Measurements from ENCODE around the gene CLNK. TPM values are rescaled to one million over a fixed set of nuclear protein-coding genes. Genes with fewer than 3 reads are reported as not detected.

The CLNK gene
- total and polyA plus RNA-seq, 7 donors = 0.01 to 0.09 TPM; not detected in 5

DNA sequence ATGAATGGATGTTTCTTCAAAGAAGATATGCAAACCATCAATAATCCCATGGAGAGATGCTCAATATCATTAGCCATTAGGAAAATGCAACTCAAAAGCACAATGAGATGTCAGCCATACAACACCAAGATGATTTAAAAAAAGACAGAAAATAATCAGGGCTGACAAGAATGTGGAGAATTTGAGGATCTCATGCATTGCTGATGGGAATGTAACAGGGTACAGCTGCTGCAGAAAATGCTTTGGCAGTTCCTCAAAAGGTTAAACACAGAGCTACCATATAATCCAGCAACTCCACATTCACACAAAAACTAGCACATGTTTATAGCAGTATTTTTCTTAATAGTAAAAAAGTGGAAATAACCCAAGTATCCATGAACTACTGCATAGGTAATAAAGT is 116.8 kb downstream of the CLNK start:
- H3K4me3 ChIP-seq = no peak overlapping the region
- no peaks in the 10 kb centered on the region for H3K27me3 ChIP-seq (ENCODE audit: insufficient read depth in 3 of 3, low read length in 2 of 3)
- no peaks in the 10 kb centered on the region for H3K36me3 ChIP-seq (ENCODE audit: insufficient read depth in 1 of 2, low read depth in 1 of 2)
- H3K27ac ChIP-seq = no peak overlapping the region
- TF ChIP-seq CTCF (IDR thresholded peaks at IDR 0.05) = no peak
- intact Hi-C loops (cut with DNase I) = no loop called here
- H3K9me3 ChIP-seq = no peaks in the 10 kb centered on the region
- H3K4me1 ChIP-seq = no peaks in the 10 kb centered on the region
- no peak for ATAC-seq
- DNase-seq = no peak

- no peaks in the 10 kb centered on the region for H3K9me3 ChIP-seq
- intact Hi-C loops (cut with DNase I) = no loop called here
- WGBS, 3 donors = 45 to 67% (median 53%) methylated on average over 5 of the region's 5 CpGs
- no peaks in the 10 kb centered on the region for H3K4me1 ChIP-seq
- no peak for DNase-seq
- no peak for TF ChIP-seq CTCF (IDR thresholded peaks at IDR 0.05)
- no peaks in the 10 kb centered on the region for H3K36me3 ChIP-seq (ENCODE audit: insufficient read depth in 1 of 2, low read depth in 1 of 2)
- ATAC-seq = no peak
- no peak overlapping the region for H3K27ac ChIP-seq
- peaks cover 0 to 2% (median 0%) of the 10 kb centered on the region in 3 donors for H3K27me3 ChIP-seq (ENCODE audit: insufficient read depth in 3 of 3, low read length in 2 of 3)
- no peak overlapping the region for H3K4me3 ChIP-seq
Observed at GRCh38 chr4:10565166-10565780, 119.3 kb downstream of the CLNK start.

DNA sequence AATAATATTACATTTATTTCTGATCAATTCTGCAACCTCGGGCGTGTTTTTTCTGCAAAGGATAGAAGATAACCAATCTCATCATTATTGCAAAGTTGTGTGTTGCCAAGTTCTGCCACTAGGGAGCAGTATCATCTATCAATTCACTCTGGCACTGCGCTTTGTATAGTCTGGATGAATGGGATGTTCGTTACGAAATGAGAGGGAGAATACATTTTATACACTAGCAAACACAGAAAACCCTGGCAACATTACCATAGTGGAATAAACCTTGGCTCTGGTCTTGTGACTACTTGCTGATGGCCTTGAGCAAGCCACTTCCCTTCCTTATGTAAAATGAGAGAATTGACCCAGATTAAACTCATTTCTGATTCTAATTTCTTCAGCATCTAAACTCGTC is 129.9 kb downstream of the CLNK start:
- Histone ChIP-seq H3K27ac (no peak overlapping the region), H3K9me3 (no peaks in the 10 kb centered on the region), H3K27me3 (ENCODE audit: insufficient read depth in 3 of 3, low read length in 2 of 3) (peaks cover 0 to 5% (median 4%) of the 10 kb centered on the region in 3 donors), H3K36me3 (ENCODE audit: insufficient read depth in 1 of 2, low read depth in 1 of 2) (no peaks in the 10 kb centered on the region), H3K4me3 (no peak overlapping the region), H3K4me1 (no peaks in the 10 kb centered on the region)
- TF ChIP-seq CTCF (IDR thresholded peaks at IDR 0.05) = peak; percentile 66
- intact Hi-C loops (cut with DNase I) = loop anchor here in 1 of 2 donors (5.0 kb wide), 1 partner anchor 397 kb away; no protein-coding TSS in a partner anchor
- ATAC-seq (no peak), DNase-seq (no peak)
- 8 to 10% (median 9%) methylated on average over 6 of the region's 6 CpGs for WGBS, 3 donors

DNA sequence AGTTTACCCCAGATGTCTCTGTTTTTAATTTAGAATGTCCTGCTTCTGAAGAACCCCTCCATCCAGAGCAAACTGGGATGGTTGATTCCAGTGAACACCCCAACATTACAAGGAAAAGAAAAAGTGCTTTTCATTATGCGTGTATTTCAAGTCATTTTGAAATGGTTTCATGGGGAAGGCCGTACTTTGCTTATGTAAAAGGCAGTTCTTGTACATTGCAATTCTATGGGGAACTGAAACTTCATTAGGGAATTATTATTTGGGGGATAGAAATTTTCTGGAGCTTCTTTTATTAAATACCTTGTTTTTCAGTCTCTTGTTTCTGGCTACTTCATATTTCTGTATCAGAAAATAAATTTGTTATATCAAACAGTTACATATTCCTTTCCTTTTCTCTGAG is 130.4 kb downstream of the CLNK start:
- intact Hi-C loops (cut with DNase I) = loop anchor here in 1 of 2 donors (5.0 kb wide), 1 partner anchor 397 kb away; no protein-coding TSS in a partner anchor
- H3K4me1 ChIP-seq = no peaks in the 10 kb centered on the region
- peaks cover 0 to 5% (median 4%) of the 10 kb centered on the region in 3 donors for H3K27me3 ChIP-seq (ENCODE audit: insufficient read depth in 3 of 3, low read length in 2 of 3)
- no peak for TF ChIP-seq CTCF (IDR thresholded peaks at IDR 0.05)
- H3K4me3 ChIP-seq = no peak overlapping the region
- H3K36me3 ChIP-seq (ENCODE audit: insufficient read depth in 1 of 2, low read depth in 1 of 2) = no peaks in the 10 kb centered on the region
- DNase-seq = no peak
- no peak overlapping the region for H3K27ac ChIP-seq
- no peaks in the 10 kb centered on the region for H3K9me3 ChIP-seq
- 82 to 90% (median 84%) methylated on average over 2 of the region's 2 CpGs for WGBS, 3 donors
- ATAC-seq = no peak

All from psoas muscle (tissue), 8 donors.